OCI-LY1 (cell line): ENCODE measurements around the gene RBP5.
A peak's percentile ranks its signal among the peaks of the same experiment; 100 is the strongest.

Experiments
- EZH2 ChIP-seq: fragments of 200-600 bp; sonication (generic), shearing (Covaris generic); IDR thresholded peaks from 2 replicates; pipeline ENCODE4 v1.8.0; 2017; ENCODE audit warnings: borderline replicate concordance, mixed run types, mild to moderate bottlenecking, antibody characterized with exemption, low read length, moderate library complexity, mixed read lengths
- TF ChIP-seq, protein P1 (sequence below): fragments of 200-600 bp; sonication (generic), shearing (Covaris generic); IDR thresholded peaks from 2 replicates; pipeline ENCODE4 v1.5.1; 2017; ENCODE audit warnings: mild to moderate bottlenecking, antibody characterized with exemption, low read length, moderate library complexity, mixed read lengths

GRCh38 chr12:7092229-7092985 lies 36.3 kb downstream of the RBP5 start, which contains the start of gene C1R:
- TF ChIP-seq, protein P1, sequence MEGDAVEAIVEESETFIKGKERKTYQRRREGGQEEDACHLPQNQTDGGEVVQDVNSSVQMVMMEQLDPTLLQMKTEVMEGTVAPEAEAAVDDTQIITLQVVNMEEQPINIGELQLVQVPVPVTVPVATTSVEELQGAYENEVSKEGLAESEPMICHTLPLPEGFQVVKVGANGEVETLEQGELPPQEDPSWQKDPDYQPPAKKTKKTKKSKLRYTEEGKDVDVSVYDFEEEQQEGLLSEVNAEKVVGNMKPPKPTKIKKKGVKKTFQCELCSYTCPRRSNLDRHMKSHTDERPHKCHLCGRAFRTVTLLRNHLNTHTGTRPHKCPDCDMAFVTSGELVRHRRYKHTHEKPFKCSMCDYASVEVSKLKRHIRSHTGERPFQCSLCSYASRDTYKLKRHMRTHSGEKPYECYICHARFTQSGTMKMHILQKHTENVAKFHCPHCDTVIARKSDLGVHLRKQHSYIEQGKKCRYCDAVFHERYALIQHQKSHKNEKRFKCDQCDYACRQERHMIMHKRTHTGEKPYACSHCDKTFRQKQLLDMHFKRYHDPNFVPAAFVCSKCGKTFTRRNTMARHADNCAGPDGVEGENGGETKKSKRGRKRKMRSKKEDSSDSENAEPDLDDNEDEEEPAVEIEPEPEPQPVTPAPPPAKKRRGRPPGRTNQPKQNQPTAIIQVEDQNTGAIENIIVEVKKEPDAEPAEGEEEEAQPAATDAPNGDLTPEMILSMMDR = peak; percentile 87
- no peak for TF ChIP-seq EZH2
